DMS153 (cell line): ENCODE measurements around the gene TAF6L.
A peak's percentile ranks its signal among the peaks of the same experiment; 100 is the strongest.
"Not testable (repeated sequence)": the region's sequence is repeated elsewhere in the genome, so short reads cannot be mapped to it uniquely, and the experiment has no call there.

Source experiments
- DNase-seq: peaks from one replicate; lab custom pipeline; 2025; lab: John Stamatoyannopoulos, UW

TAF6L gene

GRCh38 chr11:62771144-62772021 lies at the start of gene TAF6L:
TAF6L (plus strand) TSS chr11:62771396; CDS start chr11:62775784, 4,388 bp downstream.
- DNase-seq = peak; percentile 95

- no peak for DNase-seq
These were observed 49.2 kb upstream of the TAF6L start for GRCh38 chr11:62721994-62722393.

DNA sequence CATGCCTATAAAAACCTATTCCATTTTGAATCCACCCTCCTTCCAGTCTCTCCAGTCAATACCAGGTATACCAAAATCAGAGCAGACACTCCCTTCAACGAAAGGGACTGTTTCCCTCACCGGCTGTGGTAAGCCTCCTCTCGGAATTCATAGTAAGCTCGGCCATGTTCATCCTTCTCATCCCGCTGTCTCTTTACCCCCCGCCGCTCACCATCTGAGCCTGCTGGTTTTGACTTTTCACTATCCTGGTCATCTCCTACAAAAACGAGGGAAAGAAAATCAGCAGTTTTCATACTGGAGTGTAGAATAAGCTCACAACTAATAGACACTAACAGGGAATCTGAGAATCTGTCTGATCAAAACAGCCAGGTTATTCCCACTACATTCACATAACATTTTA lies 47.0 kb upstream of the TAF6L start:
- DNase-seq = no peak

DNA sequence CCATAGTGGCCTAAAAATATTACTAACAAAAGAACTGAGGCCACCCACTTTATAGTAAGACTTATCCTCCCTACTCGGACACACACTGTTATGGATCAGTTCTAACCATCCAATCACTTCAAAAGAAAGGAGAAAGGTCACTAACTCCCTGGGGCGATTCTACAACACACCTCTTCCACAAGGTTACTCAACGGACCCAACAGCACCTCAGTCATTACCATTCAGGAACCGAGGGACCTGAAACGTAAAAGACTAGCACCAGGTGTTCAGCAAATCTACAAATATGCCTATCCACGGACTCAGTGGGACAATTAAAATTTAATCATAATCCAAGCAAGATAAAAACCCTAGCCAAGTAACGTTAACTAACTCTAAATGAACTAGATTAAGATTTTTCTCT lies 45.5 kb upstream of the TAF6L start:
- DNase-seq = no peak

DNA sequence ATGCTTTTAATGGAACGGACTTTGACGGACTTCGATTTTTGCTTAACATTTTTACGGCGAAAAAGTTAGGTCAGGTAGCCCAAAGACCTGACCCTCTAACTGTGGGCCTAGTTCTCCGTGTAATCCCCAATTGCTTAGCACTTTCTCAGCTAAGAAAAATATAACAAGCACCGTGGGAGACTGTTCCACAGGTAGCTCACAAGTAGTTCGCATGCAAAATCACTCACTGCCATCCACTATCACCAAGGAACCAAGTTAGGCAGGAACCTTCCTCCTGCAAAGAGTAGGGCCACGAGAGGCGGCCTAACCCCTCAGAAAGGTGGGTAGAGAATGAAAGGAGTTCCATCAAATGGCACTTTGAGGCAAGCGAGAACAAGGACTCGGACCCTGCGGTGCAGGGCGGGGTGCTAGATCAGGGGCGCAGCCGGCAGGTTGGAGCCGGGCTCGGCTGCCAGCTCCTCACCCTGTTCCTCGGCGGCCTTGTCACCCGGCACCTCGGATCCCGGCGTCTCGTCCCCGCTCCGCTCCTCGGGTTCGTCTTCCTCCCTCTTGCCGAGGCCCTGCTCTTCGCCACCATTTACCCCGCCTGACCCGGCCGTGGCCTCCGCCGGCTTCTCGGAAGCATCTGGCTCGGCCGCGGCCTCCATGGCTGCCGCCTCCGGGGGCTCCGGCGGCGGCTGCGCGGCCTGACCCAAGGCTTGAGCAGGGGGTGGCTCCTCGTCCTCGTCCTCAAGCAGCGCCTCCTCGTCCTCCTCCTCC lies 44.9 kb upstream of the TAF6L start:
- DNase-seq = no peak

- DNase-seq = no peak
These were observed 44.4 kb upstream of the TAF6L start for GRCh38 chr11:62726915-62727164.

- DNase-seq = peak; percentile 98
These were observed 43.9 kb upstream of the TAF6L start, which contains the start of gene HNRNPUL2 for GRCh38 chr11:62727165-62727871. HNRNPUL2 (minus strand) TSS chr11:62727457; CDS start chr11:62727156, 301 bp downstream.

DNA sequence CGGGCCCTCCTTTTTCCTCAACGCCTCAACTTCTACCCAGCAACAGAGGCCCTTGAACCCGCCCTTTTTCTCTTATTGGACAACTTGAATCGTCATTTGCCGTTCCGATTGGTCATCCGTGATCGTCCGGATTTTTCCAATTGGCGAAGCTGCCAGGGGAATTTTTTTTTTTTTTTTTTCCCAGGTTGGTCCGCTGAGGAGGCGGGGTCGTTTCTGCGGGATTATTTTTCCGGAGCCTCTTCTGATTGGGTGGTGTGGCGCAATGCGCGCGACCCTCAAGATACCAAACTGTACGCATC lies 43.4 kb upstream of the TAF6L start:
- DNase-seq = peak; percentile 97

DNA sequence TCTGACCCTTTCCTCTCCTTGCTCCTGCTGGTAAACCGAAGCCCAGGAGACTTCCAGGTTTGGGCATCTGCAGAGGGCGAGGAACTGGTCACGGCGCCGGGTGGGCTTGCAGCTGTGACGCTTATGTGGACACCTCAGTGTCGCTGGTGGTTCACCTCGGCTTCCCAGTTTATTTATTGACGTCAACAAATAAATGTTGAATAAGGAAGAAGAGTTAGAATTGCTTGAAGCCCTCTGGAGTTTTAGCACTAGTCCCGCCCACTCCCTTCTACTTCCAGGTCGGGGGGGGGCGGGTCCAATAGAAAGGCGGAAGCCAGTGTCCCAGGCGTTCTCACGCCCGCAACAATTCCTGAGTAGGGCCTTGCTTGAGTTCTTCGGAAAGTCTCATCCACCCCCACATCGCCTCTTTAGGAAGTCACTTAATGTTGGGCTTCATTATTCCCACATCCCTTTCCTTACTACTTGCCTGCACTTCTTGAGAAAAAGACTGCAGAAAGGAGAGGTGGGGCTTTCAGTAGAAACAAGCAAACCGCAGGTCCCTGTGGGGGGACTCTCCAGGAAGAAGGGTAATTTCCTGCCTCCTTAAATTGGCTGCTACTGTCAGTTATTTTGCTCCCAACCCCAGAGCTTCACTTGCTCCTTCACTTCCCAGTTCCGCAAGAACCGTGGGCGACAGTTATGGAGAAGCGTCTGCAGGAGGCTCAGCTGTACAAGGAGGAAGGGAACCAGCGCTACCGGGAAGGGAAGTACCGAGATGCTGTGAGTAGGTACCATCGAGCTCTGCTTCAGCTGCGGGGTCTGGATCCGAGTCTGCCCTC lies 42.8 kb upstream of the TAF6L start, which contains the start of gene TTC9C:
Gene TTC9C (plus strand): TSS at position 316 of the 818 bp plus-strand sequence. CDS start 363 bp downstream, at position 679.
- DNase-seq = peak; percentile 45

- not testable (repeated sequence) for DNase-seq
These were observed 41.1 kb upstream of the TAF6L start for GRCh38 chr11:62730076-62730475.

DNA sequence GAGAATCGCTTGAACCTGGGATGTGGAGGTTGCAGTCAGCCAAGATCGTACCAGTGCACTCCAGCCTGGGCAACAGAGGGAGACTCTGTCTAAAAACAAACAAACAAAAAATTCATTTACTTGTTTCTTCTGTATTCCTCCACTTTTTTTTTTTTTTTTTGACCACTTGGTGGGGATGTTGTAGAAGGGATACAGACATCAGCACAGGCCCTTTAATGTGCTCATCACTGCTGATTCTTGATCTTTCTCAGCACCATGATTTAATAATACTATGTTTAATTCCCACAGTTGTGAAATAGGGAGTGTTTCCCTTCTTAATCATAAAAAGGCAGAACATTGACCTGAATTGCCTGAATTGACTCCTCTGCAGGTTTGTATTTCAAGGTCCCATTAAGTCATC lies 38.4 kb upstream of the TAF6L start:
- DNase-seq = no peak

DNA sequence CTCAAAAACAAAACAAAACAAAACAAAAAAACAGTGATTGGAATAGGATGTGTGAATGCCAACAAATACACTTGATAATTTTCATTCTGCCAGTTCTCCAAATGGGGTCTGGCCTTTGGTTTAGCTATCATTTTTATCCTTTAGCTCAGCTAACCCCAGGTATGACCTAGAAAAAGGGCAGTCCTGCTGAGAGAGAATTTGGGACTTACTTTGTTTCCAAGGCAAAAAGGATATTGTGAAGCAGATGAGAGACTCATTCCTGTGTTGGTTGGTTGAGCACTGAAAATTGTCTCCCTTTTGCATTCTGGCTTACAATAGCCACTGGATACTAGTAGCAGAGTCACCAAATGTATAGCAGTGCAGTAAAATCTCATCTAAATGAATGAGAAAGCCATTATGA lies 34.0 kb upstream of the TAF6L start:
- DNase-seq = no peak

DNA sequence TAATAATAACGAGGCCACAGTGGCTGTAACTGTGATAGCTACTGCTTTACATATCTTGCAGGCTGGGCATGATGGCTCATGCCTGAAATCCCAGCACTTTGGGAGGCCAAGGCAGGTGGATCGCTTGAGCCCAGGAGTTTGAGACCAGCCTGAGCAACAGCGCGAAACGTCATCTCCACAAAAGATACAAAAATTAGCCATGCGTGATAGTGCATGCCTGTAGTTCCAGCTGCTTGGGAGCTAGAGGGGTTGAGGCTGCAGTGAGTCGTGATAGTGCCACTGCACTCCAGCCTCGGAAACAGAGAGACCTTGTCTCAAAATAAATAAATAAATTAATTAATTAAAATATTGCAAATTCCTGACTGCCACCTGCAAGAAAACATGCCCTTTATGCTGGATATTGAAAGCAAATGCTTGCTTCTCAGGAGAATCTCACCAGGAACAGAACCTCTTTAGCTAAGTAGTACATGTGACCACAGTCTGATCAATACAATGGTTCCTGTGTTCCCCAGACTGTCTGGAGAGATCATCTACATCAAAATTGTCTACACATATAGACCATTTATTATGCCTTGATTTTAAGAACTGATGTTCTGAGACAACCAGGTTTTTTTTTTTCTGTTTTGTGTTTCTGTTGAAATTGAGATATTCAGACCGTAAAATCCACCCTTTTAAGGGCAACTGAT lies 23.6 kb upstream of the TAF6L start:
- DNase-seq = no peak

- DNase-seq = not testable (repeated sequence)
These were observed 21.3 kb upstream of the TAF6L start for GRCh38 chr11:62749931-62750330.

DNA sequence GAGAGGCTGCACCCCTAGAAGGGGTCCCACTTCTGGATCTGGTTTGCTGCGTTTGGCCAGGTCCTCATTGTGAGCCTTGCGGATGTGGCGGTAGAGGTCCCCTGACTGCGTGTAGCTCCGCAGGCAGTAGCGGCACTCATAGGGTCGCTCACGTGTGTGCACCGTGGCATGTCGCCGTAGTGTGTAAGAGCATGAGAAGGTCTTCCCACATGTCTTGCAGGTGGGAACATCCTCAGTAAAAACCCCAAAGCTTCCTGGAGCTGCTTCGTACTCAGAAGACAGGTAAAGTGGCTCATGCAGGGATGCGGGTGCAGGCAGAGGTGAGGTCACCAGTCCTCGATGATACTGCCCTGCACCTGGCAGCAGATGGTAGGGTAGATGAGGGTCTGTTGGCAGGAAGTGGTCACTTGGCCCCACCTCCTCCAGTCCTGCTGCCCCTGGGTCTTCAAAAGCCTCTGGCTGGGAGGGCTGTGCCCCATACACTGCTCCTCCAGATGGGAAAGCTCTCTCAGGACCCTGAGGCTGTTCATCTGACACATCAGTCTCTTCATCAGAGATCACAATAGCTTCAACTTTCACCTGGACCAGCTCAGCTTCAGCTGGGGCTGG lies 18.9 kb upstream of the TAF6L start:
- DNase-seq = no peak

- DNase-seq = no peak
These were observed 18.0 kb upstream of the TAF6L start for GRCh38 chr11:62752994-62753735.

- DNase-seq = peak; percentile 99
These were observed 17.2 kb upstream of the TAF6L start, which contains the start of gene ZBTB3 for GRCh38 chr11:62753736-62754603. ZBTB3 (minus strand) TSS chr11:62754160; CDS start chr11:62753664, 496 bp downstream.

DNA sequence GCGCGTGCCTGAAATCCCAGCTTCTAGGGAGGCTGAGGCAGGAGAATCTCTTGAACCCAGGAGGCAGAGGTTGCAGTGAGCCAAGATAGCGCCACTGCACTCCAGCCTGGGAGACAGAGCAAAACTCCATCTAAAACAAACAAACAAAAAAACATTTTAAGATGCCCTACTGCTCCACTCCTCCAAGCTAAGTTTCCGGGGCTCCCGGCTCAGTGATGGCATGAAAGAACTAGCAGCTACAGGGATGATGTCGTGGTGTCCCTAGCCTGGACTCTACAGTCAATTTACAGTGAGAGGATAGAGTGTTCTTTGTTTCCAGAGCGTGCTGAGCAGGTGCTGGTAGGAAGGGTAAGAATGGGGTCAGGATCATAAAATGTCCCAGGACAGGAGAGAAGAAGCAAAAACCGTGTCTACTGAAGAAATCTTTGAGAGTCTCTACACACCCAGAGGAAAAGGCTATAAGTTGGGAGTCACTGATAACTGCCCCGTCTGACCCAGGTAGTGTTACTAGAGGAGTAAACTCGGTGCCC lies 16.0 kb upstream of the TAF6L start:
- no peak for DNase-seq
